GM18867 (cell line): Measurements from ENCODE around the gene PRR23B.

Experiments used
- ATAC-seq: cut with Tn5 transposase; IDR thresholded peaks from one replicate; pipeline ENCODE4 v1.9.1; 2021; ENCODE audit warnings: mild to moderate bottlenecking, moderate library complexity; ENCODE audit not compliant: unreplicated experiment

The PRR23B gene

DNA sequence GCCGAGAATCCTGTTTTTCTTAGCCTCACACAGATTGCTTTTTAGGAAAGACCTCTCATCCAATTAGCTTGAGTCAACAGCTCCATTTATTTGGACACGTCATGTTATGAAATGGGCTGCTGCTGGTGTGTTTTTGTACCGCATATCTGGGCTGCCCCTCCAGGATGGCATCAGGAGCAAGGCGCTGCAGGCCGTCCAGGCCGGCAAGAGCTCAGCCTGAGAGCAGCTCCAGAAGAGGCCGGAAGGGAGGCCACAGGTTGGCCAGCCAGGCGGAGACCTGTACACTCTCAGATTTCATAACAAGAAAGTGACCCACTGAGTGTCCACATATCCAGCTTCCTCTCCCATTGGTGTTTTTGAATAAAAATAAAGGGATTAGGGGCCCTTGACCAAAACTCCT lies 45.4 kb downstream of the PRR23B start:
- ATAC-seq, result no peak

DNA sequence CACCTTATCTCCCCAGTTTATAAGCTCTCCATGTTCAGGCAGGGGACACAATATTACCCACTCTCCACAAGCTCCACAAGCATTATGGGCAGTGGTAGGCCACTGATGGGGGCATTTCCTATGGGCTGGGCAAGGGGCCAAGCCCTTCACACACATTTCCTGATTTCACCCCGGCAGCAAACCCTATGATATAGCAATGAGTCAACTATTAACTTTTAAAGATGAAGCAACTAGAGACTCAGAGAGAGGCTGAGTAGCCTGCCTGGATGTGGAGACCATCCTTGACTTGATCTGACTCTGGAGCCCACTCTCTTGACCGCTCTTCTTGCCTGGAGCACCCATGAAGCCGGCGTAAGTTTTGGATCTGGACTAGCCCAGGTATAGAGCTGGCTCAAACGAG lies 46.3 kb downstream of the PRR23B start:
- ATAC-seq, result no peak

DNA sequence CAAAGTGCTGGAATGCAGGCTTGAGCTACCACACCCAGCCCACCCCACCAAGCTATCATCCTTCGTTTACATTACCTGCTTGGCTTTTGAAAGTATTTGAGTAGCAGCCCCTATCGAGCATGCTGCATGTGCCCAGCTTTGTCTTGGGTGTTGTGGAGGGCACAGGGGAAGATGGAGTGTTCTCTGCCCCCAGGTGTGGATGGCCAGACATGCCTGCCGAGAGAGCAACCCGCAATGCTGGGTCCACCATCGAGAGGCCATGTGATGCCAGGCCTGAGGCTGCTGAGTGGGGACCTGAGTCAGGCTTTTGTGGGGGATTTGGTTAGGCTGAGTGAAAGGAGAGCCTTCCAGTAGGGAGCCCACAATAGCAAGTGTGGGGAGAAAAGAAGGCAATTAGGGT lies 47.8 kb downstream of the PRR23B start:
- no peak for ATAC-seq

DNA sequence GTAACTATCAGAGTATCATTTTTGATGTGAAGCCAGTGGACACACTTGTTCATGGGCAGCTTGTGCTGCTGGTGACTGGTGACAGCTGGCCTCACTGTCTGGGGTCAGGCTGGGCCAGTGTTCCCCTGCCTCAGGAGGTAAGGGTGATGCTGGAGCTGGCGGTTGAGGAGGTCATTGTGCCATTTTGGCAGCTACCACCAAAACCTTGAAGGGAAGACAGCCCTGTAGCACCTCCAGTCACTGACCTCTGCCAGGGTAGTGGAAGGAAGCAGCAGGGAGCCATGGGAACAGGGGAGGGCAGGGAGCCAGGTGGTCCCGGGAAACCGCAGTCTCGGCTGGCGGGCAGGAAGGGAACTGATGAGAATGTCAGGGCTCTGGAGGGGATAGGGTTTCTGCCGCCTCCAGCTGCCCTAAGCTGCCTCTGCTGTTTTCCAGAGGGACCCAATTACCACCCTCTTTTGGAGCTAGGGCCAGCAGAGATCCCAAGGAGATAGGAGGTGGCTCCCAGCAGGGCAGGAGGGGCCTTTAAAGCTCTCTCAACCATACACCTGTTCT lies 48.9 kb downstream of the PRR23B start:
- no peak for ATAC-seq
